Panc1 (cell line): Measurements from ENCODE around the gene ZNF578. TPM values are rescaled to one million over a fixed set of nuclear protein-coding genes. Genes with fewer than 3 reads are reported as not detected.

Experiments
- ATAC-seq: fragments of 200-7000 bp; cut with Tn5 transposase; 2 replicates; pipeline ENCODE4 v1.9.1; 2020; ENCODE audit warnings: mild to moderate bottlenecking, moderate library complexity
- BruUV-seq: library from RNA; stranded (reverse); fragments of 400-500 nt; replicated peaks from 2 replicates; lab custom pipeline; 2021; lab: Mats Ljungman, UMichigan
- CTCF ChIA-PET: fragments of 300-600 bp; sonication (Branson Sonifier 250); formaldehyde crosslinking; loops from one replicate; lab custom pipeline; 2022; ENCODE audit warnings: antibody characterized with exemption; lab: Charles Lee
- POLR2A ChIA-PET: fragments of 300-600 bp; sonication (Branson Sonifier 250); formaldehyde crosslinking; loops from one replicate; lab custom pipeline; 2022; ENCODE audit warnings: antibody characterized with exemption; lab: Charles Lee
- DNase-seq: peaks from one replicate; pipeline ENCODE4 v3.0.0-alpha.2; 2010; ENCODE audit warnings: low read depth, low spot score
- H3K27ac ChIP-seq: 2 replicates; pipeline ENCODE4 v1.5.1; 2011; ENCODE audit warnings: mild to moderate bottlenecking, low read length, inconsistent platforms
- H3K27me3 ChIP-seq: fragments of 200-500 bp; sonication (Bioruptor generic); 2 replicates; pipeline ENCODE4 v1.6.0; 2014; ENCODE audit warnings: low read length, inconsistent platforms; ENCODE audit not compliant: control insufficient read depth, insufficient read depth
- H3K36me3 ChIP-seq: fragments of 200-500 bp; sonication (Bioruptor generic); 2 replicates; pipeline ENCODE4 v1.5.1; 2014; ENCODE audit warnings: inconsistent platforms, mild to moderate bottlenecking, low read length, moderate library complexity; ENCODE audit not compliant: control insufficient read depth, insufficient read depth
- H3K4me1 ChIP-seq: 2 replicates; pipeline ENCODE4 v1.5.1; 2011; ENCODE audit warnings: inconsistent platforms, mild to moderate bottlenecking, low read length, moderate library complexity; ENCODE audit not compliant: control insufficient read depth, insufficient read depth
- H3K4me3 ChIP-seq, 2 experiments: 2 replicates each; pipeline ENCODE4 v1.5.1; 2011 to 2012; ENCODE audit warnings: low read depth in 2 of 2, low read length in 2 of 2, mild to moderate bottlenecking in 2 of 2, inconsistent platforms in 1 of 2, moderate library complexity in 1 of 2
- H3K9me3 ChIP-seq: fragments of 200-500 bp; sonication (Bioruptor generic); 2 replicates; pipeline ENCODE4 v1.5.1; 2014; ENCODE audit warnings: low read depth, mild to moderate bottlenecking, inconsistent platforms, low read length, moderate library complexity; ENCODE audit not compliant: control insufficient read depth, insufficient read depth
- POLR2AphosphoS5 ChIP-seq: IDR thresholded peaks from 2 replicates; pipeline ENCODE4 v1.6.1; 2012; ENCODE audit warnings: mild to moderate bottlenecking, low read depth, low read length, moderate library complexity
- SIN3A ChIP-seq: IDR thresholded peaks from 2 replicates; pipeline ENCODE4 v1.6.1; 2012; ENCODE audit warnings: low read depth, mild to moderate bottlenecking, low read length, moderate library complexity, borderline replicate concordance; ENCODE audit not compliant: insufficient read depth
- TCF7L2 ChIP-seq: IDR thresholded peaks from 2 replicates; pipeline ENCODE4 v1.6.1; 2011; ENCODE audit warnings: mild to moderate bottlenecking, low read depth, low read length, inconsistent platforms
- in situ Hi-C: cut with HindIII; loops from 2 replicates; pipeline ENCODE4 v1.10.0; 2016; ENCODE audit warnings: low sequenced_read_pairs, low pct_unique_long_range_greater_than_20kb
- intact Hi-C: fragments of 100-400 bp; cut with micrococcal nuclease; formaldehyde crosslinking; loops from one replicate; pipeline ENCODE4 v1.10.0; 2022; ENCODE audit not compliant: unreplicated experiment
- total RNA-seq: library from RNA; stranded (reverse); gene quantifications from one replicate; pipeline ENCODE4 v1.2.1, GENCODE V29; 2021; ENCODE audit not compliant: unreplicated experiment
- TF ChIP-seq, protein P1 (sequence below), 2 experiments: IDR thresholded peaks; 2 replicates each; pipeline ENCODE4 v1.6.1; 2011 to 2012; ENCODE audit warnings: low read depth in 2 of 2, control low read depth in 1 of 2, low read length in 1 of 2, mild to moderate bottlenecking in 1 of 2, moderate library complexity in 1 of 2; ENCODE audit not compliant: insufficient read depth in 1 of 2
- TF ChIP-seq, protein P2 (sequence below): fragments of 450-650 bp; IDR thresholded peaks from 2 replicates; pipeline ENCODE4 v1.5.1; 2017; ENCODE audit warnings: mild to moderate bottlenecking

Gene ZNF578
- total RNA-seq, 1 experiment from 2014 or later: not detected

DNA sequence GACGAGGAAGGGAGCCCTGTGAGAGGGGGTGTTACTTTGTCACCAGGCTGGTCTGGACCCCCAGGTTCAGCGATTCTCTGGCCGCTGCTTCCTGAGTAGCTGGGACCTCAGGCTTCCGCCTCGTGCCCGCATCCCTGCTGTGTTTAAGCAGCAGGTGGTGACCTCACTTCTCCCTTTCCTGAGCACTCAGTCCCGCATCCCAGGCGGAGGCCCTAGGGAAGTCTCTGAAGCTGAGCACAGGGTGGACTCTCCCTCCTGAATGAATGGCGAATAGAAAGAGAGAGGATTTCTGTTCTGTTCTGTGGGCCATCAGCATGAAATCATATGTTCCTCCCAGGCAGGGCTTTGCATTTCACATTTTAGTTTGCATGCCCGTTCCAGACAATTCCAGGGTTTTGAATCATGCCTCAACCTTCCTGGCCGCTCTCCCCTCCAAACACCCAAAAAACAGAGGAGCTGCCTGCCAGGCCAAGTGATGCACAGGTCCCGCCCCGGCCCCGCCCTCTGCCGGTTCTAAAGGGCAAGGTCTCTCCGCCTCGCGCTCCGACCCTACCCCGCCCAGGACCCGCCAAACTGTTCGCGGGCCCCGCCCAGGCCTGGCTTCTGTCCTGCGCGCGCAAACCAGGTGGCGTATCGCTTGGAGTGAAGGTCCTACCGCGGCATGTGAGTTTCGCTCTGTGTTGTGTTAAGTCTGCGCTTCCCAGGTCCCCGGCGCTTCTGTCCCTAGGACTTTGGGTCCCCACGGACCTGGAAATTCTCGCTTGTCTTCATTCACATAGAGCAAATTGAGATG is 39.0 kb downstream of the ZNF578 start:
- Histone ChIP-seq H3K4me1 (no peaks in the 10 kb centered on the region), H3K4me3 (no peak overlapping the region), H3K27ac (no peak overlapping the region), H3K9me3 (no peaks in the 10 kb centered on the region), H3K27me3 (no peaks in the 10 kb centered on the region), H3K36me3 (no peaks in the 10 kb centered on the region)
- ChIA-PET CTCF (no interaction called here), POLR2A (no interaction called here)
- ATAC-seq (no peak), DNase-seq (no peak)
- TF ChIP-seq, protein P1, sequence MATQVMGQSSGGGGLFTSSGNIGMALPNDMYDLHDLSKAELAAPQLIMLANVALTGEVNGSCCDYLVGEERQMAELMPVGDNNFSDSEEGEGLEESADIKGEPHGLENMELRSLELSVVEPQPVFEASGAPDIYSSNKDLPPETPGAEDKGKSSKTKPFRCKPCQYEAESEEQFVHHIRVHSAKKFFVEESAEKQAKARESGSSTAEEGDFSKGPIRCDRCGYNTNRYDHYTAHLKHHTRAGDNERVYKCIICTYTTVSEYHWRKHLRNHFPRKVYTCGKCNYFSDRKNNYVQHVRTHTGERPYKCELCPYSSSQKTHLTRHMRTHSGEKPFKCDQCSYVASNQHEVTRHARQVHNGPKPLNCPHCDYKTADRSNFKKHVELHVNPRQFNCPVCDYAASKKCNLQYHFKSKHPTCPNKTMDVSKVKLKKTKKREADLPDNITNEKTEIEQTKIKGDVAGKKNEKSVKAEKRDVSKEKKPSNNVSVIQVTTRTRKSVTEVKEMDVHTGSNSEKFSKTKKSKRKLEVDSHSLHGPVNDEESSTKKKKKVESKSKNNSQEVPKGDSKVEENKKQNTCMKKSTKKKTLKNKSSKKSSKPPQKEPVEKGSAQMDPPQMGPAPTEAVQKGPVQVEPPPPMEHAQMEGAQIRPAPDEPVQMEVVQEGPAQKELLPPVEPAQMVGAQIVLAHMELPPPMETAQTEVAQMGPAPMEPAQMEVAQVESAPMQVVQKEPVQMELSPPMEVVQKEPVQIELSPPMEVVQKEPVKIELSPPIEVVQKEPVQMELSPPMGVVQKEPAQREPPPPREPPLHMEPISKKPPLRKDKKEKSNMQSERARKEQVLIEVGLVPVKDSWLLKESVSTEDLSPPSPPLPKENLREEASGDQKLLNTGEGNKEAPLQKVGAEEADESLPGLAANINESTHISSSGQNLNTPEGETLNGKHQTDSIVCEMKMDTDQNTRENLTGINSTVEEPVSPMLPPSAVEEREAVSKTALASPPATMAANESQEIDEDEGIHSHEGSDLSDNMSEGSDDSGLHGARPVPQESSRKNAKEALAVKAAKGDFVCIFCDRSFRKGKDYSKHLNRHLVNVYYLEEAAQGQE (IDR thresholded peaks at IDR 0.05; ENCODE audit: insufficient read depth in 1 of 2, low read depth in 2 of 2, low read length in 1 of 2): no peak
- TF ChIP-seq SIN3A (no peak), TCF7L2 (no peak), POLR2AphosphoS5 (no peak)
- TF ChIP-seq, protein P2, sequence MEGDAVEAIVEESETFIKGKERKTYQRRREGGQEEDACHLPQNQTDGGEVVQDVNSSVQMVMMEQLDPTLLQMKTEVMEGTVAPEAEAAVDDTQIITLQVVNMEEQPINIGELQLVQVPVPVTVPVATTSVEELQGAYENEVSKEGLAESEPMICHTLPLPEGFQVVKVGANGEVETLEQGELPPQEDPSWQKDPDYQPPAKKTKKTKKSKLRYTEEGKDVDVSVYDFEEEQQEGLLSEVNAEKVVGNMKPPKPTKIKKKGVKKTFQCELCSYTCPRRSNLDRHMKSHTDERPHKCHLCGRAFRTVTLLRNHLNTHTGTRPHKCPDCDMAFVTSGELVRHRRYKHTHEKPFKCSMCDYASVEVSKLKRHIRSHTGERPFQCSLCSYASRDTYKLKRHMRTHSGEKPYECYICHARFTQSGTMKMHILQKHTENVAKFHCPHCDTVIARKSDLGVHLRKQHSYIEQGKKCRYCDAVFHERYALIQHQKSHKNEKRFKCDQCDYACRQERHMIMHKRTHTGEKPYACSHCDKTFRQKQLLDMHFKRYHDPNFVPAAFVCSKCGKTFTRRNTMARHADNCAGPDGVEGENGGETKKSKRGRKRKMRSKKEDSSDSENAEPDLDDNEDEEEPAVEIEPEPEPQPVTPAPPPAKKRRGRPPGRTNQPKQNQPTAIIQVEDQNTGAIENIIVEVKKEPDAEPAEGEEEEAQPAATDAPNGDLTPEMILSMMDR: no peak
- BruUV-seq: no TSS peak
- intact Hi-C loops (no loop called here), in situ Hi-C loops (no loop called here)

DNA sequence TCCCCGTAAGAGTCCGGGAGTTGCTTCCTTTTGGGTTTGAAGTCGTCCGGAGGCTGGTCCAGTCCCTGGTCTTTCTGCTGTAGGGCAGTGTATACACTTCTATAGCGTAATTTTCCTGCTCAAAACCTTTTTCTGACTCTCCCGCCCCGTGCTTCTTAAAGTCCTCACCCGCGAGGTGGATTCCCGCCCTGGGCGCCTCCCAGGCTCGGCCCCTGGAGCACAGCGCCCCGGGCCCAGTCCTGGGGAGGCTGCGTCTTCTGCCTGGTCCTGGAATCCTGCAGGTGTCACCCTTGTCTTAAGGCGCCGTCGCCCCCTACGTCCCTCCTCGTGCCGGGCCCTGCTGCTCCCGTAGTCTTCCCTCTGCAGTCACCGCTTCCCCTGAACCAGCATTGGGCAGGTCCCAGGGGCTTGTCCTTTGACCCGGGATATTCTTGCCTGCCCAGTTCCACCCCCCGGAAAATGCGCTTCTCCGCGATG is 39.7 kb downstream of the ZNF578 start:
- CTCF ChIA-PET: no interaction called here
- POLR2A ChIA-PET: no interaction called here
- BruUV-seq: no TSS peak
- no peaks in the 10 kb centered on the region for H3K9me3 ChIP-seq
- TF ChIP-seq POLR2AphosphoS5: no peak
- TF ChIP-seq, protein P2: no peak
- TF ChIP-seq SIN3A: no peak
- no peak for TF ChIP-seq TCF7L2
- TF ChIP-seq, protein P1 (IDR thresholded peaks at IDR 0.05; ENCODE audit: insufficient read depth in 1 of 2, low read depth in 2 of 2, low read length in 1 of 2): no peak
- no peak overlapping the region for H3K27ac ChIP-seq
- in situ Hi-C loops: no loop called here
- ATAC-seq (no peak), DNase-seq (no peak)
- no peaks in the 10 kb centered on the region for H3K4me1 ChIP-seq
- H3K36me3 ChIP-seq: no peaks in the 10 kb centered on the region
- H3K27me3 ChIP-seq: no peaks in the 10 kb centered on the region
- H3K4me3 ChIP-seq: no peak overlapping the region
- intact Hi-C loops: no loop called here
